ENCODE results near the gene NRSN2.
A peak's percentile ranks its signal among the peaks of the same experiment; 100 is the strongest.

NRSN2 gene

GRCh38 chr20:363319-364078, 16.6 kb downstream of the NRSN2 start:
- no peak overlapping the region for H3K9ac ChIP-seq
- no peak overlapping the region for H2AFZ ChIP-seq (ENCODE audit: low read depth)
- no peaks in the 10 kb centered on the region for H3K27me3 ChIP-seq (ENCODE audit: insufficient read depth, low read depth)
- H3K4me2 ChIP-seq = no peak overlapping the region
- no peaks in the 10 kb centered on the region for H3K79me2 ChIP-seq (ENCODE audit: insufficient read depth, low read depth)
- H3K4me3 ChIP-seq (IDR thresholded peaks at IDR 0.05; ENCODE audit: insufficient read depth, low read depth, low read length) = no peak overlapping the region
- H3K4me1 ChIP-seq (ENCODE audit: low read depth, poor library complexity, severe bottlenecking) = peaks cover 18% of the 10 kb centered on the region
- no peak overlapping the region for H3K27ac ChIP-seq
- no peaks in the 10 kb centered on the region for H3K36me3 ChIP-seq (ENCODE audit: insufficient read depth)
- TF ChIP-seq CTCF (conservative IDR thresholded peaks at IDR 0.05; ENCODE audit: low read depth, low read length) = no peak
- H4K20me1 ChIP-seq (ENCODE audit: insufficient read depth) = no peaks in the 10 kb centered on the region

DNA sequence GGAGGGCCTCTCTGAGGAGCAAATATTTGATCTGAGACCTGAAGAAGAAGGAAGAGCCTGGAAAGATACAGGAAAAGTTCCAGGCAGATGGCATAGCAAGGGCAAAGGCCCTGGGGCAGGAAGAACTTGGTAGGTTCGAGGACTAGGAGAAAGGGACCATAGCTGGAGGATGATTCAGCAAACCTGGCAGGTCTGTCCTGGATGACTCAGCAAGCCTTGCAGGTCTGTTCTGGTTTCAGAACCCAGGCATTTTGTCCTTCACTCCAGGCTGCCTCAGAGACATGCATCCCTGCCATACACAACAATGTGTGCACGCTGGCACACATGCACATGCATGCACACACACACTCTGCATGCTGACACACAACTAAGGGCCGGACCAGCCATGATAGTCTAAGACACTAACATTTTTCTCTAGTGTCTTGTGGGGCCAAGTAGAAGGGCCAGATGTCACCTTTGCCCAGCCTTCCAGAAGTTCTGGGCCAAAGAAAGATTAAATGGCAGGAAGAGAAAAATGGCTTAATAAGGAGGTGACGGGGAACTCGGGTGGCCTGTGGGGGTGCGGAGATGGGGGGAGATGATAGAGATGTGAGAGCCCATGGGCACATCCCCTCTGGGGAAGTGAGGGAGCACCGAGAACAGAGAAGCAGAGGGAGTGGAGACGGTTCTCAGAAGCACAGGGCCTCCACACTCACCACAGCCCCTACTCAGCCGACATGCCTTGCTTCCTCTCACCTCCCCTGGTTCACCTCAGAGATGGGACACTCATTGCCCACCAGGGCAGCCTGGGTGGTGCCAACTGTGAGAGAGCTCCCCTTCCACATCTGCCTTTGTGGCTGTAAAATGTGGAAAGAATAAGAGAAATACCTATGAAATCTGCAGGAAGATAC, 18.2 kb downstream of the NRSN2 start:
- Histone ChIP-seq H4K20me1 (ENCODE audit: insufficient read depth) (no peaks in the 10 kb centered on the region), H3K4me2 (peak overlapping the region; percentile 25; the same call in 1 of the 2 replicates), H3K79me2 (ENCODE audit: insufficient read depth, low read depth) (no peaks in the 10 kb centered on the region), H2AFZ (ENCODE audit: low read depth) (0 out of 2 replicates have a peak overlapping the region, but pooled peaks have one; percentile 22), H3K4me3 (IDR thresholded peaks at IDR 0.05; ENCODE audit: insufficient read depth, low read depth, low read length) (no peak overlapping the region), H3K27me3 (ENCODE audit: insufficient read depth, low read depth) (no peaks in the 10 kb centered on the region), H3K27ac (no peak overlapping the region; the same call in 1 of the 2 replicates), H3K4me1 (ENCODE audit: low read depth, poor library complexity, severe bottlenecking) (peaks cover 18% of the 10 kb centered on the region), H3K36me3 (ENCODE audit: insufficient read depth) (no peaks in the 10 kb centered on the region), H3K9ac (peak overlapping the region; percentile 6; the same call in 1 of the 2 replicates)
- TF ChIP-seq CTCF (conservative IDR thresholded peaks at IDR 0.05; ENCODE audit: low read depth, low read length) = no peak

DNA sequence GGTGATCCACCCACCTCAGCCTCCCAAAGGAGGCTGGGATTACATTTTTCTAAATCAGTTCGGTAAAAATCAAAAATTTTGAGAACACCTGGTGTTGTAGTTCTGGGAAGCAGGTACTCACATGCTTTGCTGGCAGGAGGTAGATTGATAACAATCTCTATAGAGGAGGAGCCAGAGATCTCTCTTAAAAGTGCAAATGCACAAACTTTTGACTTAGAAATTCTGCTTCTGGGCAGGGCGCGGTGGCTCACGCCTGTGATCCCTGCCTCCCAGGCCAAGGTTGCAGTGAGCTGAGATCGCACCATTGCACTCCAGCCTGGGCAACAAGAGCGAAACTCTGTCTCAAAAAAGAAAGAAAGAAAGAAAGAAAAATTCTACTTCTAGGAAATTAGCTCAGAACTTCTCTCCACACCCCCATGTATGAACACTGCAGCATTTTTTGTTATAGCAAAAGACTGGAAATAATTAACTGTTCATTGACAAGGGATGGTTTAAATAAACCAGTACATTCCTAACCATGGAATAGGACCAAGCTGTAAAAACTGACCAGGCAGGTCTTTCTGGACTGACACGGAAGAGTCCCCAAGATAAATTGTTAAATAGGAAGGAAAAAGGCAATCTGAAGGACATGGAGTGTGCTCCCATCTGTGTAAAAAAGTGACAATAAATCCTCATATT, 19.3 kb downstream of the NRSN2 start:
- H3K27me3 ChIP-seq (ENCODE audit: insufficient read depth, low read depth) = no peaks in the 10 kb centered on the region
- no peak overlapping the region for H3K4me3 ChIP-seq (IDR thresholded peaks at IDR 0.05; ENCODE audit: insufficient read depth, low read depth, low read length)
- no peaks in the 10 kb centered on the region for H3K79me2 ChIP-seq (ENCODE audit: insufficient read depth, low read depth)
- H3K9ac ChIP-seq = no peak overlapping the region
- no peak for TF ChIP-seq CTCF (conservative IDR thresholded peaks at IDR 0.05; ENCODE audit: low read depth, low read length)
- peaks cover 18% of the 10 kb centered on the region for H3K4me1 ChIP-seq (ENCODE audit: low read depth, poor library complexity, severe bottlenecking)
- no peaks in the 10 kb centered on the region for H3K36me3 ChIP-seq (ENCODE audit: insufficient read depth)
- H3K27ac ChIP-seq = no peak overlapping the region
- H3K4me2 ChIP-seq = no peak overlapping the region
- no peaks in the 10 kb centered on the region for H4K20me1 ChIP-seq (ENCODE audit: insufficient read depth)
- no peak overlapping the region for H2AFZ ChIP-seq (ENCODE audit: low read depth)

GRCh38 chr20:366719-367485, 20.0 kb downstream of the NRSN2 start:
- Histone ChIP-seq H3K27me3 (ENCODE audit: insufficient read depth, low read depth) (no peaks in the 10 kb centered on the region), H2AFZ (ENCODE audit: low read depth) (no peak overlapping the region), H4K20me1 (ENCODE audit: insufficient read depth) (no peaks in the 10 kb centered on the region), H3K36me3 (ENCODE audit: insufficient read depth) (no peaks in the 10 kb centered on the region), H3K4me2 (no peak overlapping the region), H3K9ac (no peak overlapping the region), H3K79me2 (ENCODE audit: insufficient read depth, low read depth) (no peaks in the 10 kb centered on the region), H3K4me1 (ENCODE audit: low read depth, poor library complexity, severe bottlenecking) (peaks cover 25% of the 10 kb centered on the region), H3K27ac (no peak overlapping the region), H3K4me3 (IDR thresholded peaks at IDR 0.05; ENCODE audit: insufficient read depth, low read depth, low read length) (no peak overlapping the region)
- TF ChIP-seq CTCF (conservative IDR thresholded peaks at IDR 0.05; ENCODE audit: low read depth, low read length) = no peak

All from KMS-11 (cell line).